GM12878 (cell line): ENCODE measurements around the gene PPP1R37. TPM values are rescaled to one million over a fixed set of nuclear protein-coding genes. Genes with fewer than 3 reads are reported as not detected.

Source experiments
- ATAC-seq: fragments of 200-7000 bp; cut with Tn5 transposase; 3 replicates; pipeline ENCODE4 v1.9.1; 2020; ENCODE audit warnings: mild to moderate bottlenecking, moderate library complexity
- BruUV-seq: library from RNA; stranded (reverse); fragments of 400-500 nt; replicated peaks from 2 replicates; lab custom pipeline; 2021; lab: Mats Ljungman, UMichigan
- CTCF ChIA-PET: fragments of 300-600 bp; sonication (Branson Sonifier 250); formaldehyde crosslinking; extraction: SDS; loops from one replicate; lab custom pipeline; 2021; ENCODE audit warnings: inconsistent platforms; lab: Yijun Ruan, JAX
- POLR2A ChIA-PET: fragments of 350-600 bp; formaldehyde crosslinking; extraction: SDS; loops from one replicate; lab custom pipeline; 2021; ENCODE audit warnings: inconsistent platforms; lab: Charles Lee
- RAD21 ChIA-PET: fragments of 300-600 bp; sonication (Branson Sonifier 250); formaldehyde crosslinking; loops from one replicate; lab custom pipeline; 2023; ENCODE audit warnings: antibody characterized with exemption; ENCODE audit not compliant: unreplicated experiment; lab: Charles Lee
- SMC1A ChIA-PET: fragments of 300-600 bp; sonication (Branson Sonifier 250); formaldehyde crosslinking; loops from one replicate; lab custom pipeline; 2023; ENCODE audit not compliant: unreplicated experiment, uncharacterized antibody; lab: Charles Lee
- DNase-seq: peaks from one replicate; pipeline ENCODE4 v3.0.0-alpha.2; 2011; ENCODE audit warnings: low read depth, low spot score
- FAIRE-seq: peaks from 3 replicates; lab custom pipeline; 2011; peaks lifted over from hg19 to GRCh38; lab: Jason Lieb, UNC
- H2AFZ ChIP-seq: 2 replicates; pipeline ENCODE4 v1.6.0; 2011; ENCODE audit warnings: low read depth, low read length, control low read depth; ENCODE audit not compliant: control insufficient read depth
- H3K27ac ChIP-seq: 2 replicates; pipeline ENCODE4 v1.5.1; 2011; ENCODE audit warnings: control low read depth; ENCODE audit not compliant: control insufficient read depth, insufficient read depth
- H3K27me3 ChIP-seq, 2 experiments: replicated peaks in 1 of 2; 2 replicates each; pipeline versions ENCODE4 v1.6.0 to v1.6.1; 2011; ENCODE audit warnings: low read length in 1 of 2; ENCODE audit not compliant: control insufficient read depth in 2 of 2, insufficient read depth in 2 of 2
- H3K36me3 ChIP-seq, 2 experiments: 2 replicates each; pipeline ENCODE4 v1.5.1; 2011; ENCODE audit warnings: low read length in 1 of 2; ENCODE audit not compliant: control insufficient read depth in 2 of 2, insufficient read depth in 2 of 2
- H3K4me1 ChIP-seq: 2 replicates; pipeline ENCODE4 v1.6.1; 2011; ENCODE audit warnings: mild to moderate bottlenecking, low read length, moderate library complexity, mixed read lengths; ENCODE audit not compliant: control insufficient read depth, insufficient read depth
- H3K4me2 ChIP-seq: 2 replicates; pipeline ENCODE4 v1.6.0; 2011; ENCODE audit warnings: control low read depth; ENCODE audit not compliant: control insufficient read depth, insufficient read depth
- H3K4me3 ChIP-seq: fragments of 200-600 bp; sonication (generic); 2 replicates; pipeline ENCODE4 v1.5.1; 2016
- H3K79me2 ChIP-seq: 2 replicates; pipeline ENCODE4 v1.6.0; 2011; ENCODE audit warnings: low read length; ENCODE audit not compliant: control insufficient read depth, insufficient read depth
- H3K9ac ChIP-seq: 2 replicates; pipeline ENCODE4 v1.8.0; 2011; ENCODE audit warnings: low read length, control low read depth, mixed read lengths; ENCODE audit not compliant: control insufficient read depth, insufficient read depth
- H3K9me3 ChIP-seq: replicated peaks from 3 replicates; pipeline ENCODE4 v1.5.1; 2011; ENCODE audit warnings: mild to moderate bottlenecking, low read length; ENCODE audit not compliant: control insufficient read depth, insufficient read depth
- H4K20me1 ChIP-seq: 2 replicates; pipeline ENCODE4 v1.6.0; 2011; ENCODE audit not compliant: control insufficient read depth, insufficient read depth
- JUND ChIP-seq: IDR thresholded peaks from 2 replicates; pipeline ENCODE4 v1.6.1; 2012; ENCODE audit warnings: low read depth, mild to moderate bottlenecking, low read length, improper control_type of control experiment, moderate library complexity
- RB1 ChIP-seq: fragments of 450-650 bp; formaldehyde crosslinking; IDR thresholded peaks from 2 replicates; pipeline ENCODE4 v1.6.1; 2017; ENCODE audit warnings: mild to moderate bottlenecking, borderline replicate concordance
- SMC3 ChIP-seq: IDR thresholded peaks from 2 replicates; pipeline ENCODE4 v1.6.1; 2011; ENCODE audit warnings: low read length, improper control_type of control experiment, borderline replicate concordance
- YY1 ChIP-seq: IDR thresholded peaks from 2 replicates; pipeline ENCODE4 v1.6.1; 2011; ENCODE audit warnings: low read depth, mild to moderate bottlenecking, low read length
- ZNF24 ChIP-seq: fragments of 450-650 bp; IDR thresholded peaks from 2 replicates; pipeline ENCODE4 v1.6.1; 2017; ENCODE audit warnings: antibody characterized with exemption, mild to moderate bottlenecking
- WGBS: methylation state at CpG from one replicate; pipeline ENCODE4 v1.1.6; 2016; ENCODE audit warnings: low lambda C conversion rate; ENCODE audit not compliant: insufficient replicate concordance, insufficient coverage; ENCODE audit errors: missing lambda C conversion rate; 5-methylcytosine and 5-hydroxymethylcytosine counted together
- in situ Hi-C: fragments of 300-500 bp; cut with MboI; formaldehyde crosslinking; loops from 9 replicates; pipeline ENCODE4 v1.14.3; 2018; ENCODE audit warnings: mixed read lengths
- intact Hi-C: fragments of 100-400 bp; cut with micrococcal nuclease; formaldehyde crosslinking; loops from one replicate; pipeline ENCODE4 v1.14.2; 2022; ENCODE audit not compliant: unreplicated experiment
- polyA plus RNA-seq, 11 experiments: library from polyadenylated mRNA; depleted of rRNA in 4 of 11; unstranded in 6 of 11; stranded (reverse) in 5 of 11; fragments of >200 nt; fragmentation: Nextera tagmentation in 4 of 11; fragmentation: Illumina TruSeq in 1 of 11; extraction: Ambion mirVana in 4 of 11; extraction: Trizol in 1 of 11; gene quantifications; 1 replicate in 1 of 11; 2 replicates in 10 of 11; pipeline versions ENCODE4 v1.2.1 to v1.2.3, GENCODE V29; 2011 to 2016; ENCODE audit warnings: inconsistent platforms in 2 of 11, missing spikeins in 2 of 11, low read depth in 1 of 11
- total RNA-seq, 4 experiments: library from RNA; depleted of rRNA in 3 of 4; stranded (reverse); fragments of >200 nt in 3 of 4; fragmentation: Illumina TruSeq in 1 of 4; extraction: Trizol in 1 of 4; gene quantifications; 2 replicates each; pipeline versions ENCODE4 v1.2.1 to v1.2.3, GENCODE V29; 2013 to 2021
- TF ChIP-seq, protein P1 (sequence below): IDR thresholded peaks from 2 replicates; pipeline ENCODE4 v1.6.1; 2011; ENCODE audit warnings: mild to moderate bottlenecking, low read depth, low read length, moderate library complexity; ENCODE audit not compliant: insufficient replicate concordance
- TF ChIP-seq, protein P2 (sequence below): fragments of 450-650 bp; IDR thresholded peaks from 2 replicates; pipeline ENCODE4 v1.6.1; 2018; ENCODE audit warnings: mild to moderate bottlenecking, low read depth, moderate library complexity; ENCODE audit not compliant: partially characterized antibody

PPP1R37 gene
- total and polyA plus RNA-seq, 10 of the 15 experiments (the other 5 are each of a cell fraction or from before 2014, with no cell fraction given) = 0.09 to 21.3 (median 5.1) TPM; not detected in 1

DNA sequence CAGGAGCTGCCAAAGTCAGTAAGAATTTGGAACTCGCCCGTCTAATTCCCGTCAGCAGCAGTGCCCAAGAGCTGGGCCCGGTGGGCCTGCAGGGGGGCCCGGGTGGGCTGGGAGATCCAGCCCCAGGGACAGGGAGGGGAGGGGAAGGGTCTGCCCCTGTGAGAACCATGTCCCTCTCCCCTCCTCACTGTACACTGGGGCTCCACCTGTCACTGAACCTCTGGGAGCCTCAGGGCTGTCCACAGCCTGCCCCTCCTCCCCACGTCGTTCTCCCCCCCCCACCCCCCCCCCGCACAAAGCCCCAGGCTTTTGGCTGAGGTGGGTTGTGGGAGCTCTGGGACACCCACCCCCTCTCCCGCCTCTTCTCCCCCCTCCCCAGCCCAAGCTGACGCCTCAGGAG, 24.9 kb upstream of the PPP1R37 start:
- SMC1A ChIA-PET = no interaction called here
- no peak for ATAC-seq
- H3K4me2 ChIP-seq = no peak overlapping the region

More for the DNA sequence above, 24.9 kb upstream of the PPP1R37 start:
- intact Hi-C loops (no loop called here), in situ Hi-C loops (no loop called here)
- 70% methylated on average over 2 of the region's 10 CpGs for WGBS
- Histone ChIP-seq H4K20me1 (no peaks in the 10 kb centered on the region), H3K79me2 (peaks cover 1% of the 10 kb centered on the region), H3K9ac (no peak overlapping the region), H3K27ac (no peak overlapping the region), H3K36me3 (peaks cover 11 to 50% of the 10 kb centered on the region in 2 experiments), H3K4me1 (no peaks in the 10 kb centered on the region), H3K27me3 (no peaks in the 10 kb centered on the region), H3K4me3 (no peak overlapping the region), H3K9me3 (no peaks in the 10 kb centered on the region), H2AFZ (no peak overlapping the region)
- no peak for FAIRE-seq
- ChIA-PET CTCF (no interaction called here), RAD21 (no interaction called here), POLR2A (no interaction called here)
- DNase-seq = no peak
- BruUV-seq = no TSS peak
- TF ChIP-seq, protein P1, sequence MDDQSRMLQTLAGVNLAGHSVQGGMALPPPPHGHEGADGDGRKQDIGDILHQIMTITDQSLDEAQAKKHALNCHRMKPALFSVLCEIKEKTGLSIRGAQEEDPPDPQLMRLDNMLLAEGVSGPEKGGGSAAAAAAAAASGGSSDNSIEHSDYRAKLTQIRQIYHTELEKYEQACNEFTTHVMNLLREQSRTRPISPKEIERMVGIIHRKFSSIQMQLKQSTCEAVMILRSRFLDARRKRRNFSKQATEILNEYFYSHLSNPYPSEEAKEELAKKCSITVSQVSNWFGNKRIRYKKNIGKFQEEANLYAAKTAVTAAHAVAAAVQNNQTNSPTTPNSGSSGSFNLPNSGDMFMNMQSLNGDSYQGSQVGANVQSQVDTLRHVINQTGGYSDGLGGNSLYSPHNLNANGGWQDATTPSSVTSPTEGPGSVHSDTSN = no peak
- TF ChIP-seq SMC3 (no peak), YY1 (no peak), JUND (no peak), ZNF24 (no peak), RB1 (no peak)
- TF ChIP-seq, protein P2, sequence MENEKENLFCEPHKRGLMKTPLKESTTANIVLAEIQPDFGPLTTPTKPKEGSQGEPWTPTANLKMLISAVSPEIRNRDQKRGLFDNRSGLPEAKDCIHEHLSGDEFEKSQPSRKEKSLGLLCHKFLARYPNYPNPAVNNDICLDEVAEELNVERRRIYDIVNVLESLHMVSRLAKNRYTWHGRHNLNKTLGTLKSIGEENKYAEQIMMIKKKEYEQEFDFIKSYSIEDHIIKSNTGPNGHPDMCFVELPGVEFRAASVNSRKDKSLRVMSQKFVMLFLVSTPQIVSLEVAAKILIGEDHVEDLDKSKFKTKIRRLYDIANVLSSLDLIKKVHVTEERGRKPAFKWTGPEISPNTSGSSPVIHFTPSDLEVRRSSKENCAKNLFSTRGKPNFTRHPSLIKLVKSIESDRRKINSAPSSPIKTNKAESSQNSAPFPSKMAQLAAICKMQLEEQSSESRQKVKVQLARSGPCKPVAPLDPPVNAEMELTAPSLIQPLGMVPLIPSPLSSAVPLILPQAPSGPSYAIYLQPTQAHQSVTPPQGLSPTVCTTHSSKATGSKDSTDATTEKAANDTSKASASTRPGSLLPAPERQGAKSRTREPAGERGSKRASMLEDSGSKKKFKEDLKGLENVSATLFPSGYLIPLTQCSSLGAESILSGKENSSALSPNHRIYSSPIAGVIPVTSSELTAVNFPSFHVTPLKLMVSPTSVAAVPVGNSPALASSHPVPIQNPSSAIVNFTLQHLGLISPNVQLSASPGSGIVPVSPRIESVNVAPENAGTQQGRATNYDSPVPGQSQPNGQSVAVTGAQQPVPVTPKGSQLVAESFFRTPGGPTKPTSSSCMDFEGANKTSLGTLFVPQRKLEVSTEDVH = no peak
